DMS53 treated with DMSO at 0.1 percent for 48 hours (cell line): ENCODE measurements around the gene LRP8.

ENCODE experiments used
- DNase-seq: peaks from one replicate; lab custom pipeline; 2025; ENCODE audit not compliant: unreplicated experiment; lab: John Stamatoyannopoulos, UW

Gene LRP8

DNA sequence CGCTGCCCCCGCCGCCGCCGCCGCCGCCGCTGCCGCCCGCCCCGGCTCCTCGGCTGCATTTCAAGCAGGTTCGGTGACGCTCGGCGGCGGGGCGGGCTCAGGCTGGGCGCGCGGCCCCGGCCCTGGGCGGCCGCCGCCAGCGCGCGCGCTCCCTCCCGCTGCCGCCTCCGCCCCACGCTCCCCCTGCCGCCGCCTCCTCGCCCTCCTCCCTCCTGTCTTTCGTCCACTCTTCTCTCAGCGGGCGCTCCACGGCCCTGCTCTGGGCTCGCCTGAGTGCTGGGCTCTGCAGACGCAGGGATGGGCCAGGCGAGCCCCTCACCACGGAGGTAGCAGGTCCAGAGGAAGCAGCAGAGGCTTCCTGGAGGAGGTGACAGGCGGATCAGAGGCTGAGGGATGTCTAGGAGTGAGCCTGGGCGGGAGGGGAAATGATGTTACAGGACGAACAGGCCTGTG, at the start of gene LRP8:
TSS of gene LRP8 (minus strand) at position 62 of the 453 bp plus-strand sequence. CDS start 158 bp downstream, outside the sequence.
- DNase-seq = peak; percentile 71

GRCh38 chr1:53377438-53377841, 49.6 kb upstream of the LRP8 start:
- DNase-seq = no peak

DNA sequence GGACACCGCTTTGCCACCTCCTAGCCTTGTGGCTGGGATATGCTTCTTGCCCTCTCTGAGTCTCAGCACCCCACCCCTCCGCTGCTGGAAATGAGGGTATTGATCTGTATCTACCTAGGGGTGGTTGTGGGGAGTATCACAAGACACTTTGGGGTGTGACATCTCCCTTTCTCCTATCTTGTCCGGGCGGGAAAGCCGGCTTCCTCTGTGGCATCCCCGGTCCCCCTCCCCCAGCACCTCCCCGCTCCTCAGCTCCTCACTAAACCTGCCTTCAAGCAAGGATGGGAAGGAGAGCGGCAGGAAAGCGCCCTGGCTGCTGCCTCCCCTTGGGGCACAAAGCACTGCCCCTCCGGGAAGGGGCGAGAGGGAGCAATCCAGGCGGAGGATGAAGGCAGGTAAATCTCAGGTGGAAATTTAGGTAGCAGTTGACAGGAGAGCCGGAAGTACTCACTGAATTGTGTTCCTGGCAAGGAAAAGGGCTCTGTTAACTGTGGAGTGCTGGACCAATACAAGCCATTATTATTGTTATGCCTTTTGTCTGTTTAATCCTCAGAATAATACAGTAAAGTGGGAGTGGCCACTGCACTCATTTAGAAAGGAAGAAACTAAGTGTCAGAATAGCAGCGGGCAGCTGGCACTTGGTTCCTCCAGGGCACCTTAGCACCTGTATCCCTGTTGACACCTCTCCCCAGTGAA, 49.0 kb upstream of the LRP8 start:
- DNase-seq = no peak

DNA sequence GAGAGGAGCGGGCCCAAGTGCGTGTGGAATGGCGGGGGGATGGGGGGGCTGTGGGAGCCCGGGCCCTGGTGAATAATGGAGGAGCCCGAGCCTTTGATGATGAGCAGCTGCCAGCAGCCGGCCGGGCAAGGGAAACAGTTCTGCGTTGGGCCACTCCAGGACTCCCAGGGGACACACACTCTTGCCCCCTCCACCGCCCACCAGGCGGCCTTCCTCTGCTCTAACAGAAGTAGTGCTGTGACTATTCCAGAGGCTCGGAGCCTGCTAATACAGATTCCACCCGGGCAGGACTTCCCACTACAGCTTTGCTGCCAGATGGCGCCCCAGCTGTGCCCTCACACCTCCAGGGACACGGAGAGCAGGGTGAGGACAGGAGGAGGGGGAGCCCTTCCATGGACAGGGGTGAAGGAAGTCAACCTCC, 48.2 kb upstream of the LRP8 start:
- no peak for DNase-seq

DNA sequence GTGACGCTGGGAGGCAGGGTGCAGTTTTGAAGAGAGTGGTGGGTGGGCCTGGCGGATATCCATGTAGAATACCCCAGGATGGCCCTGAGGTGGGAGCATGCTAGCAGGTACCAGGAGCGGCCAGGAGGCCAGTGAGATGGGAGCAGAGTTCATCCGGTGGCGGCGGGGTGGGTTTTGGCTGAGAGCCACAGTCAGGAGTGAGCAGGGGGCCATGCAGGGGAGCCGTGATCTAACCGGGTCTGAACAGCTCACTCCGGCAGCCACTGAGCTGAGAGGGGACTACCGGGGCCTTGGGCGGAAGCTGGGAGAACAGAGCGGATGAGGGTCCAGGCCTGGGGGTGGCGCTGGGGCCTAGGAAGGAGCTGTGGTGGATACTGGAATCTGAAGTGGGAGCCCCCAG, 47.6 kb upstream of the LRP8 start:
- no peak for DNase-seq

- no peak for DNase-seq
Measured at GRCh38 chr1:53373246-53373645, 45.4 kb upstream of the LRP8 start.

- no peak for DNase-seq
Measured at GRCh38 chr1:53372501-53372951, 44.7 kb upstream of the LRP8 start.

GRCh38 chr1:53371851-53372250, 44.0 kb upstream of the LRP8 start:
- DNase-seq = no peak

DNA sequence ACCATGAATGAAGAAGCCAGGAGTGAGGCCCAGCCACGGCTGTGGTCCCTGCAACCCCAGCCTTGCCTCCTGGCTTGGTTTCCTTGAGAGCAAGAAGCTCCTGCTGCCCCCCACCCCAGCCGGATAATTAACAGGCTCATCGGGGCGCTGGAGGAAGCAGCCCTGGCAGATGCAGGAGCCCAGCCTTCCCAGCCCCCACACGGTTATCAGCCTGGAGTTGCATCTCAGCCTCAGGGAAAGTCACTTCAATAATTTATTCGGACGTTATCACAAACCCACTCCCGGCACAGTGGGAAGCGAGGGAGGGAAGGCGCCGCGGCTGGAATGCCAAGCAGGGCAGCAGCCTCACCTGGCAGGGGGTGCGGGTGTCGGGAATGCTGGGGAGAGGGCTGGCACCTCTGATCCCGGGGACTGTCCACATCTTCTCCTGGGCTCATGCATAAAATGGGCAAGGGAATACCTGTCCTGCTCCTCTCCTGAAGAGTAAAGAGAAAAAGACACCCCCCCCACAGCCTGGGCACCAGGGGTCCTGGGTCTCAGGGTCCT, 43.3 kb upstream of the LRP8 start:
- DNase-seq = no peak

DNA sequence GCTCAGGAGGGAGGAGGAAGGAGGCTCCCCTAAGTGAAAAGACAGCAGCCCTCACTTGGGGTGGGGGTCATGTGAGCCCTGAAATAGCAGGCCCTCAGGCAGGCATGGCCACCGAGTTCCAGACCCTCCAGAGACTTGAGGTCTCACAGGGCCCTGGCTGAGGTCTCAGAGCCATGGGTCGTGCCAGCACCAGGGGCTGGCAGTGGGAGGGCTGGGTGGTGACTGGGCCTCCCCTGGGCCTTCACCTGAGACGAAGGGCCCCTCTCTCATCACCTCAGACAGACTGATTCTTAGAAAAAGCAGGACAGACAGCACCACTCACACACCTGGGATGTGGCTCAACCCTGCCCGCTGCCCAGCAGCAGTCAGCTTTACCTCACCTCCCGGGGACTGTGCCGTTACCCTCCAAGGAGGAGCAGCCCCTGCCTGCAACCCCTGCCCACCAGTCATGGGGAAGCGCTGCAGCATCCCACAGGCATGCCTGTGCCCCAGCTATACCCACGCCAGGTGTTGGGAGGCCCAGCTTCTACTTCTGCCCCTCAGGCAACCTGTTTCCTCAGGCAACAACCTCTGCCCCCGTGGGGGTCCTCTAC, 42.6 kb upstream of the LRP8 start:
- DNase-seq = no peak

DNA sequence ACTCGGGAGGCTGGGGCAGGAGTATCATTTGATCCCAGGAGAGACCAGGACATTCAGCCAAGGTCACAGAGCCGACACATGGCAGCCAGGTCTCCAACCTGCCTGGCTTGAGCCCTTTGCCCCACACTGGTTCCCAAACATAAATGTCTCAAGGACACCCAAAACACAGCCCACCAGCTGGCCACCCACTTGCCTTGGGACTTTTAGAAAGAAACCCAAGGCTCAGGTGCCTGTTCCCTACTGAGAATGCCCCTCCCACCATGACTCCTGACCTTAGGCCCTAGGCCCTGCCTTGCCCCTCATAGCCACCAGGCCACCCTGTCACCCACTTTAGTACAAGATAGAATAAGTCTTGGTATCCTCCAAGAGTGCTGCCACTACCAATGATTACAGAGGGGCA, 41.9 kb upstream of the LRP8 start:
- DNase-seq = no peak

- no peak for DNase-seq
Measured at GRCh38 chr1:53369034-53369750, 41.3 kb upstream of the LRP8 start.

- no peak for DNase-seq
Measured at GRCh38 chr1:53368314-53369033, 40.6 kb upstream of the LRP8 start.

DNA sequence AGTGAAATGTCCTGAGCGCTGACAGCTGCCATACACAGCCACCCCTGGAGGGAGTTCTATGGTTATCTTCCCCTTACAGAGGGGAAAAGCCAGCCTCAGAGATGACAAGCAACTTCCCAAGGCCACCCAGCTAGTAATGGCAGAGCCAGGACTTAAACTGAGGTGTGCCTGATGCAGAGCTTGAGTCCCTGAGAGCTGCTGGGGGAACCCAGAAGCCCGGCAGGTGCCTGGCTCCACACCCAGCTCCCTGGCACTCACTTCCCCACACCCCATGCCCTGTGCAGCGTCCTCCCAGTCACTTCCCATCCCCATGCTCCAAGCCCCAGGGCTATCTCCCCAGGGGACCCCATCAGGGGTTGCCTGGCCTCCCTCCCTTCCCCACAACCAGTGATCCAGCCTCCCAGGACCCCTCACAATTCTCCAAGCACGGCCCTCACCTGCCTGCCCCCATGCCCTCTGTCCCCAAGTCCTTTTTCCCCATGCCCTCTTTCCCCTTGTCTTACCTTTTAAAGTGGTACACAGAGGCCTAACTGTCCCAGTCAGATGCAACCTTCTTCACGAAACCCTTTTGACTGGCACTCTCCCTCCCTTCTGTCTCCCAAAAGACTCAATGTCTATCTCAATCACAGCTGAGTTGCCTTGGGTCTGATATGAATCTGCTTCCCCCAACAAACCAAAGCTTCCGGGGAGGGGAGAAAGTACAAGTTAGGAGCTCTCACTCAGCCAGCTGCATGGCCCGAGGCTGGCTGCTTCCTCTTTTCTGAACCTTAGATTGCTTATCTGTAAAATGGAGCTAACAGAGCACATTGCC, 39.8 kb upstream of the LRP8 start:
- DNase-seq = no peak

DNA sequence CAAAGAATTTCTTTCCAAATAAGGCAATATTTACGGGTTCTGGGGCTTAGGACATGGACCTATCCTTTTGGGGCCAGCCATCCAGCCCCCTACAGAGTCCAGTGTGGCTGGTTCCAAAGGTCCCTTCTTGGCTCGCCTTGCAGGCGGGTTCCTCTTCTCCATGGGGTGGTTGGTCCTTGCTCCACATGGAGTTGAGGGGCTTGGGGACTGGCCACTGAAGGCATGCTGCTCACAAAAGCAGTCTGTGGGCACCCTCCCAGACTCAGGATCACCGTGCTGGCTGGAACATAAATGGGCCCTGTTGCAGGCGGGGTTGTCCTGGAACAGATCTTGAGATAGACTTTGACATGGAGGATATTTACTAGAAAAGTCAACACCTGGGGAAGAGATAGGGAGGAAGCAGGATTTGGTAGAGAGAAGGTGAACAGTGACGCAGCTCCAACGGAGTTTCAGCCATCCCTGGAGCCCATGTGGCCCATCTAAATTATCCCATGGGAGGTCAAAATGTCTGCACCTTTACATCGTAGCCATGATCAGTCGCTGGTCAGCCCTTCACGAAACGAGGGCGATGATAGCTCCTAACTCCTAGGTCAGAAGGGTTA, 39.1 kb upstream of the LRP8 start:
- DNase-seq = no peak

- no peak for DNase-seq
Measured at GRCh38 chr1:53365437-53366063, 37.7 kb upstream of the LRP8 start.

GRCh38 chr1:53362851-53363642, 35.2 kb upstream of the LRP8 start:
- DNase-seq = no peak

- no peak for DNase-seq
Measured at GRCh38 chr1:53362270-53362669, 34.4 kb upstream of the LRP8 start.

GRCh38 chr1:53361541-53361961, 33.7 kb upstream of the LRP8 start:
- DNase-seq = no peak
